IPS-18c (cell line): ENCODE results near the gene CEMIP.

ENCODE experiments used
- H3K4me3 ChIP-seq: 2 replicates; pipeline ENCODE4 v1.7.0; 2013; ENCODE audit warnings: low read depth, mild to moderate bottlenecking, low read length, moderate library complexity; ENCODE audit not compliant: insufficient read depth
- H3K9me3 ChIP-seq: one replicate; pipeline ENCODE4 v1.6.1; 2013; ENCODE audit warnings: mild to moderate bottlenecking, low read length, moderate library complexity; ENCODE audit not compliant: control insufficient read depth, insufficient read depth

Gene CEMIP, protein sequence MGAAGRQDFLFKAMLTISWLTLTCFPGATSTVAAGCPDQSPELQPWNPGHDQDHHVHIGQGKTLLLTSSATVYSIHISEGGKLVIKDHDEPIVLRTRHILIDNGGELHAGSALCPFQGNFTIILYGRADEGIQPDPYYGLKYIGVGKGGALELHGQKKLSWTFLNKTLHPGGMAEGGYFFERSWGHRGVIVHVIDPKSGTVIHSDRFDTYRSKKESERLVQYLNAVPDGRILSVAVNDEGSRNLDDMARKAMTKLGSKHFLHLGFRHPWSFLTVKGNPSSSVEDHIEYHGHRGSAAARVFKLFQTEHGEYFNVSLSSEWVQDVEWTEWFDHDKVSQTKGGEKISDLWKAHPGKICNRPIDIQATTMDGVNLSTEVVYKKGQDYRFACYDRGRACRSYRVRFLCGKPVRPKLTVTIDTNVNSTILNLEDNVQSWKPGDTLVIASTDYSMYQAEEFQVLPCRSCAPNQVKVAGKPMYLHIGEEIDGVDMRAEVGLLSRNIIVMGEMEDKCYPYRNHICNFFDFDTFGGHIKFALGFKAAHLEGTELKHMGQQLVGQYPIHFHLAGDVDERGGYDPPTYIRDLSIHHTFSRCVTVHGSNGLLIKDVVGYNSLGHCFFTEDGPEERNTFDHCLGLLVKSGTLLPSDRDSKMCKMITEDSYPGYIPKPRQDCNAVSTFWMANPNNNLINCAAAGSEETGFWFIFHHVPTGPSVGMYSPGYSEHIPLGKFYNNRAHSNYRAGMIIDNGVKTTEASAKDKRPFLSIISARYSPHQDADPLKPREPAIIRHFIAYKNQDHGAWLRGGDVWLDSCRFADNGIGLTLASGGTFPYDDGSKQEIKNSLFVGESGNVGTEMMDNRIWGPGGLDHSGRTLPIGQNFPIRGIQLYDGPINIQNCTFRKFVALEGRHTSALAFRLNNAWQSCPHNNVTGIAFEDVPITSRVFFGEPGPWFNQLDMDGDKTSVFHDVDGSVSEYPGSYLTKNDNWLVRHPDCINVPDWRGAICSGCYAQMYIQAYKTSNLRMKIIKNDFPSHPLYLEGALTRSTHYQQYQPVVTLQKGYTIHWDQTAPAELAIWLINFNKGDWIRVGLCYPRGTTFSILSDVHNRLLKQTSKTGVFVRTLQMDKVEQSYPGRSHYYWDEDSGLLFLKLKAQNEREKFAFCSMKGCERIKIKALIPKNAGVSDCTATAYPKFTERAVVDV (N-terminal part only)

DNA sequence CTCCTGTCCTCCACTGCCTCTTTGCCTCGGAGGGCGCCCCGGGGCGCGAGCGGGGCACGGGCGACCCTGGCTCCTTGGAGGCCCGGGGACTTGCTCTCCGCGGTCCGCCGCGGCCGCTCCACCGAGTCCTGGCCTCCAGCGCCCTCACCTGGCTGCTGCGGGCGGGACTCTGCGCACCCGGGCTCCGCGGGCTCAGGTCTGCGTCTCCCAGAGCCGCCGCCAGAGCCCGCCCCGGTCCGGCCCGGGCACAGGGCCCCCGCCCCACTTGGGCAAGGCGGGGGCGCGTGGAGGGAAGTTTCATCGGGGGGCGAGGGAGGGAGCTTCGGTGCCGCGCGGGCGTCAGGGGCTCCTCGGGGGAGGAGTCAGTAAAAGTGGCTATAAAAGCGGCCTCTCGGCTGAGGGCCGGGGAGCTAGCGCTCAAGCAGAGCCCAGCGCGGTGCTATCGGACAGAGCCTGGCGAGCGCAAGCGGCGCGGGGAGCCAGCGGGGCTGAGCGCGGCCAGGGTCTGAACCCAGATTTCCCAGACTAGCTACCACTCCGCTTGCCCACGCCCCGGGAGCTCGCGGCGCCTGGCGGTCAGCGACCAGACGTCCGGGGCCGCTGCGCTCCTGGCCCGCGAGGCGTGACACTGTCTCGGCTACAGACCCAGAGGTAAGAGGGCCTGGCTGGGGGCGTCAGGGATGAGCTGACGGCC lies at the start of gene CEMIP:
CEMIP (plus strand) TSS at position 407 of the 694 bp plus-strand sequence. CDS start 94,510 bp downstream, outside the sequence.
- Histone ChIP-seq H3K9me3 (no peaks in the 10 kb centered on the region), H3K4me3 (peak within 1 kb of the TSS; percentile 50)

DNA sequence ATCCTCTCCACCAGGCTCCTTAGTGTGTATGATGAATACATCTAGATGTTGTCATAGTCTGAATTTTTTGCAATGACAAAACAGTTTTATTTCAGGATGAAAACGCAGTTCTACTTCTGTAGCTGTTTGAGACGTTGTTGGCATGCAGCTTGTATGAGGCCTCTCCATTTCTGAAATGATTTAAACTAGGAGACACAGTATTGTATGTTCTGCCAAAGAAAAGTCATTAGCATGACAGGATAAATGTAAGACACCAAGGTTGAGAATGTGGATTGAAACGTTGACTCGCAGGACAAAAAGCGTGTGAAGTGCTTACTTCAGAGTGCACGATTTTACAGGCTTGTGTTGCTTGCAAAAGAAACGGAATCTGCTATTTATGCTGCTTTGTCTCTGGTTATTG lies 48.8 kb upstream of the CEMIP start:
- H3K9me3 ChIP-seq: no peaks in the 10 kb centered on the region
- no peak overlapping the region for H3K4me3 ChIP-seq

DNA sequence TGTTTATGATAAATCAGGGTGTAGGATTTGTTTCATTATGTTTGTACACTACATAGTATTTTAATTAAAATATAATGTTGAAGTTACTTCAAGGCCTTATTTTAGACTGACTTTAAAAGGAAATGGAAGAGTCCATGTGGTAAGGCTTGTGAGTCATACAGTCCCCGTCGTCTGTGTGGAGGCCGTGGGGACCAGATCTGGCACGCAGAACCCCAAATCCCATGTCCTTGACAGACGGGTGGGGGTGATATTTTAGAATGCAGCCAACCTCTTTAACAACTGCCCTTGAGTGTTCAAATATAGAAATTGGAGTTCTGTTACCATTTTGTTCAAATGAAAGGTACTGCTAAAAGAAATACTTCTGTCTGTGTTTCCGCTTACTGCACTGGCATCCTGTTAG lies 48.2 kb upstream of the CEMIP start:
- H3K4me3 ChIP-seq: no peak overlapping the region

DNA sequence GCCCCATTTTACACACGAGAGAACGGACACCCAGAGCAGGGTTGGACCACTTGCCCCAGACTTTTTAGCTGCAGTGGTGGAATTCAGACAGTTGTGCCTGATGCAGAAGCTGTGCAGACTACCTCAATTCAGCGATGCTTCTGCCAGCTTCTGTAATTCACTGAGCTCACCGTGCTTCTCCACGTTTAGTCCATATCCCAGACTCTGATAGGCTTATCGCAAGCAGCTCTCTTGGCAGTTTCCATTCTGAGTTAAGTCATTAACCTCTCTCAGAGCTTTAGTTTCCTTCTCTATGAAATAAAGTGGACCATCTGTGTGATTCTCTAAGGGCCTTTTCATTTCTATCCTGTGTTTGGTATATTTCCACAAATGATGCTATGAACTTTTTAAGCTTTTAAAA lies 47.0 kb upstream of the CEMIP start:
- Histone ChIP-seq H3K9me3 (no peaks in the 10 kb centered on the region), H3K4me3 (no peak overlapping the region)

More for the DNA sequence above, 48.2 kb upstream of the CEMIP start:
- no peaks in the 10 kb centered on the region for H3K9me3 ChIP-seq

DNA sequence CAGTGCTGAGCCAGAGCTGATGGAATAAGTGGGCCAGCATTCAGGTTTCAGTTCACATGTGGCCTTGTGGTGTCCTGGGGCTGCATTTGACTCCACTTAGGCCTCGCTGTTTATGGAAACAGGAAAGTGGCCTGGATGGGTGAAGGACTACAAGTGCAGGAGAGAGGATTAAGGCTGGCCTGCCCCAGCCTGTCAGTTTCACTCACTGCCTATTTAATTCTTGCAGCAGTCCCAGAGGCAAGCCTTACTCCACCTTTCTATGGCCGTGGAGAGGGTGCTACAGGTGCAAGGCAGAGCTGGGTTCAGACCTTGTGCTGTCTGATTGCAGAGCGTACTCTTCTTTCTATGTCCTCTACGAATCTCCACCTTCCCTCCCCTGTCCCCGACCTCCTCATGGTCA lies 46.4 kb upstream of the CEMIP start:
- Histone ChIP-seq H3K4me3 (no peak overlapping the region), H3K9me3 (no peaks in the 10 kb centered on the region)

DNA sequence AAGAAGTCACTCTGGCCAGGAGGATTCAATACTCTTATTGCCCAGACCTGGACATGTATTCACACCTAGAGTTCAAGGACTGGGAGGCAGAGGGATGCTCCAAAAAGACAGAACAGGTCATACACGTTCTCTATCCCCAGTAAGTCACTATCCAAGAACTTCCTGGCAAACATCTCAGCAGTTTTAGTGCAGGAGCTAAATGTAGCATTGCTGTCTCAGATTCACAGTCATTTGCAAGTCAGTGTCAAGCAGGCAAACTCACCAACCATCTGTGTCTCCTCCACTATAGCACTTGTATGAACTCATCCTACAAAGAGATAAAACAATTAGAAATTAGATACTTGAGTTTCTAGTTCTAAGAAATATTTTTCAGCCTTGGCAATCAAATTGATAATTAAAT lies 45.7 kb upstream of the CEMIP start:
- Histone ChIP-seq H3K9me3 (no peaks in the 10 kb centered on the region), H3K4me3 (no peak overlapping the region)

DNA sequence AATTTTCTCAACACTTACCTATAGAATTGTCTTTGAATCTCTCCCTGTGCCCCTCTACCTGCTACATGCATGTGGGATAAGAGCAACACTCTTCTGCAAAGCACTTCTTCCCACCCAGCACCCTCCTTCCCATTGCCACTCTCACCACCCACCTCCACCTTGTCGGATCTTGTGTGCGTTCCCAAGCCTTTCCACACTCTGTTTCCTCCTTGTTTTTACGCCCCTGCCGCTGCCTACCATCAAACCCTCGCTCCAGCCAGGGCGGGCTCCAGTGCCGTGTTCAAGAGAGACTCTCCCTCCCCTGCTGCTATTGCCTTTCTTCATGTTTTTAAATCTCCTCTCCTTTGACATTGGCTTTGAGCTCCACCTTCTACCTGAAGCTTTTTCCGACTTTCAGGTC lies 43.8 kb upstream of the CEMIP start:
- H3K4me3 ChIP-seq: no peak overlapping the region
- no peaks in the 10 kb centered on the region for H3K9me3 ChIP-seq

DNA sequence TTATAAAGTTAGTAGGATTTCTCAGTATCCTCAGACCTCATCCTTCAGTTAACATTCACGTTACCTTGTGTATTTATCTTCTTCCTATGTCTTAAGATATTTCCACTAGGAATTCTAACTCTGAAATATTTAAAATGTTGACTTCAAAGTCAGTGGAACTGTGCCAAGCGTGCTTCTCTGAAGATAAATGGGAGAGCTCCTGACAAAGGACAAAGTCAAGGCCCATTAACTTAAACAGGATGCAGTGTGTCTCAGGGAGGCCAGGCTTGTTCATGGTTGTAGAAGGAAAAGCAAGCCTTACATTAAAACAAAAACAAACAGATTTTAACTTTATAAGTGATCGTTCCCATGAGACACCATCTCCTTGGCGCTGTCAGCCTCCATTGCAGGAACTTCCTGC lies 42.6 kb upstream of the CEMIP start:
- no peaks in the 10 kb centered on the region for H3K9me3 ChIP-seq
- no peak overlapping the region for H3K4me3 ChIP-seq

DNA sequence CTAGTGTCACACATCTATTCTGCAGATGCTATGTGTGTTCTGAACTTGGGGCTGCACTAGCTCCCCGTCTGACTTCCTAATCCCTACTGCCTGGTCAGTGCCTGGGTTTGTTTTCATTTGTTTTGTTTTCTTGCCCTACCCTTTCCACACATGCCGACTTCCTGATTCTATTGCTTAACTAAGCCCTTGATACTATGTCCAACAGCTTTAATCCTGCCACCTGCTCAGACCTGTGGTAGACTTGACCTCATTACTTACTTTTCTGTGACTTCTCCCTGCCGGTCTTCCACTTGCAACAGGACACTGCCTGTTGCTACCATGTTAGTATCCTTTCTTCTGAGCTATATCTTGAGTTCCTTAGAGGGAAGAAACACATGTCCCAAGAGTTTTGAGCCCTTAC lies 39.3 kb upstream of the CEMIP start:
- Histone ChIP-seq H3K4me3 (no peak overlapping the region), H3K9me3 (no peaks in the 10 kb centered on the region)

DNA sequence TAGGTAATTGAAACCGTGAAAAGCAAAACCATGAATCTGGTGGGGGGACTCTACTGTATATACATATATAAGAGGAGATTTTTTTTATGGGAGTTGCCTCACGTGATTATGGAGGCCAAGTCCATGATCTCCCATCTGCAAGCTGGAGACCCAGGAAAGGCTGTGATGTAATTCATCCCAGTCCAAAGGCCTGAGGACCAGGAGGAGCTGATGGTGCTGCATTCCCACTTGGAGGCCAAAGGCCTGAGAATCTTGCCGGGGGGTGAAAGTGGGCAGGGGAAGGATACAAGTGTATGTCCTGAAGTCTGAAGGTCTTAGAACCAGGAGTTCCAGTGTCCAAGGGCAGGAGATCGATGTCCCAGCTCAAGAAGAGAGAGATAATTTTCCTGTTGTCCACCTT lies 37.1 kb upstream of the CEMIP start:
- Histone ChIP-seq H3K9me3 (no peaks in the 10 kb centered on the region), H3K4me3 (no peak overlapping the region)

DNA sequence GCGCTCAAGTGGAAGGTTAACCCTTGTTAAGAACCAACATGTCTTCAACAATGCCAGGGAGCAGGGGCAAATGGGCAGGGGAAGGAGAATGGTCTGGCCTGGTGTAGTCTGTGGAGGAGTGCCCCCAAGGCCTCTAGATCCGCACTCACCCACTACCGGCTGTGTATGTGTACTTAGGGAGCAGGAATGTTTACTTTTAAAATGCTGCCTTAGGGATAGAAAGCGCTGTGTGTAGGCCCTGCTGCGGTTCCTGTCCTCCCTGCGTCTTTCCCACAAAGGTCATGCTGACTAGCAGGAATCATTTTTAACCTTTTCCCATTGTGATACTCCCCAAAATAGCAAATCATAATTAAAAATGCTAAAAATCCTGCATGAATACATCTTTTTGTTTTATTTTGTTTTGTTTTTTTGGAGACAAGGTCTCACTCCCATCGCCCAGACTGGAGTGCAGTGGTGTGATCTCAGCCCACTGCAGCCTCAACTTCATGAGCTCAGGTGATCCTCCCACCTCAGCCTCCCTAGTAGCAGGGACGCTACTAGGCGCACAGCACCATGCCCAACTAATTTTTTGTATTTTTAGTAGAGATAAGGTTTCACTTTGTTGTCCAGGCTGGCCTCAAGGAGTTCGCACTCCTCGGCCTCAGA lies 35.9 kb upstream of the CEMIP start:
- Histone ChIP-seq H3K9me3 (no peaks in the 10 kb centered on the region), H3K4me3 (no peak overlapping the region)

DNA sequence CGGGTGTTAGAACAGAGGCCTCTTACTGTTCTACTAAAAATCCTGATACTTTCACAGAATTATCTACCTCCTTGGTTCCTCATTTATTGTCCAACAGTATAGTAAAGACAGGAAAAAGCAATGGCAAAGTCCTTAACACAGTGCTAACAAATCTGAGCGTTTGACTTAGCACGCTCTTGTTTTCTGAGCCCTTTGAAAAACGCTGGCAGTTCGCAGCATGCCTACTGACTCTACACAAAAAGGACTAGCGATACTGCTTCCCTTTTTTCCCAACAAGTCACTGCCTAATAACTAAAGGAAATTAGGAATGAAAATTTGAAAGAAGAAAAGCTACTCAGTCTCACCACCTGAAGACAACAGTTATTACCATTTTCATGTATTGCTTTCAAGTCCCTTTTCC lies 34.8 kb upstream of the CEMIP start:
- Histone ChIP-seq H3K9me3 (no peaks in the 10 kb centered on the region), H3K4me3 (no peak overlapping the region)

DNA sequence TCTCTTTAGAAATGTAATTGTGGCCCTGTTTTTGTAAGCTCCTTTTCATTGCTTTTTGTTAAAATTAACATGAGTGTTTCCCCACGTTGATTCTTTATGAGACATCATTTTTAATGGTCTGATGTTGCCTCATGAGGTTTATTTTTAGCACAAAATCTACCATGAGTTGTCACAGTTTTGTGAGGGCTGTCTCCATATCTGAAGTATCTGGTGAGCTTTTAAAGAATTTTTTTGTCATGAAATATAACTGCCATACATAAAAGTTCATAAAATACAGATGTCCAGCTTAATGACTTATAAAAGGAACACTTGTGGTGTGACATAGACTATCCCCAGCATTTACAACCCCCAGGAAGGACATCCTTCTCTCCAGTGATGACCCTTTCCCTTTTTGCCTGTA lies 34.3 kb upstream of the CEMIP start:
- H3K4me3 ChIP-seq: no peak overlapping the region
- H3K9me3 ChIP-seq: no peaks in the 10 kb centered on the region

DNA sequence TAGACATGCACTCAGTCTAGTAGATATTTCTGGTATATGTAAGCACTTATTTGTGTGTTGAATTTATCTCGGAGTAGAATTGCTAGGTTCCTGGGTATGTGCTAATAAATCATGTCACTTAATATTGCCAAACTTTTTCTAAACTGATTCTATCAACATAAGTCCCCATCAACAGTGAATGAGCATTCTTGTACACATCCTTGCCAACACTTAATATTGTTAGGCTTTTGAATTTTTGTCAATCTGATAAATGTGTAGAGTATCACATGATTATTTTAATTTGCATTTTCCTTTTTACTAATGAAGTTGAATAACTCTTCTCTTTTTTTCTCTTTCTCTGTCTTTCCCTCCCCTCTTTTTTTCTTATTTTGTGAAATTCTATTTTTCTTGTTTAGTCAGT lies 33.3 kb upstream of the CEMIP start:
- H3K4me3 ChIP-seq: no peak overlapping the region
- no peaks in the 10 kb centered on the region for H3K9me3 ChIP-seq

DNA sequence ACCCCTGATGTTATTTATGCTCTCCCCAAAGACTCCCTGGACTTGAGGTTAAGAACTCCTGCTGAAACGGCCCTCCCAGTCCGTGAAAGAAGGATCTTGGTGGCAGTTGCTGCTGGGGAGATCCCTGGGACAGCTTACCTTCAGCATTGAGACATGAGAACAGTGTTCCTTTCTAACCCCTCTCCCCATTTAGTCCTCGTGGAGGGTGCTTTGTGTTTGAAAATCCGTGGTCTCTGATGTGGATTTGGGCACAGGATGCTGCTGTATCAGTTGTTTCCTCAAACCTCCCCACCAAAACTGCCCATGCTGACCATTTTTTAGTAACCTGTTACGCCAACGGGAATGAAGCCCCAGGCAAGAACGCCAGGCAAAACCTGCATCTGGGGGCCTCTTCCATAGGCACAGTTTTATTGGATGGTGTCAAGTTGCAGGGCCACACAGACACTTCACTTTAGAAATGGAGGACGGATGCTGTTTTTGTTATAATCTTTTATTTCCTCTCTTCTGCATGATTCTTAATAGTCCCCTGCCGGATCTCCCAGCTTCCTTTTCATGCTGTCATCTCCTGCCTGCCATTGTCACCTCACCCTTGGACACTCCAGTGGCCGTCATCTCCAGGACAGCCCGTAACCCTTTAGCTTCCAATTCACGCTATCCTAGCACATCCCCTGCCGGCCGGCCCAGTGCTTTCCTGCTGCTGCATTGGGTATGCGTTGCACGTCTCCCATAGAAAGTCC lies 31.7 kb upstream of the CEMIP start:
- no peaks in the 10 kb centered on the region for H3K9me3 ChIP-seq
- H3K4me3 ChIP-seq: no peak overlapping the region

DNA sequence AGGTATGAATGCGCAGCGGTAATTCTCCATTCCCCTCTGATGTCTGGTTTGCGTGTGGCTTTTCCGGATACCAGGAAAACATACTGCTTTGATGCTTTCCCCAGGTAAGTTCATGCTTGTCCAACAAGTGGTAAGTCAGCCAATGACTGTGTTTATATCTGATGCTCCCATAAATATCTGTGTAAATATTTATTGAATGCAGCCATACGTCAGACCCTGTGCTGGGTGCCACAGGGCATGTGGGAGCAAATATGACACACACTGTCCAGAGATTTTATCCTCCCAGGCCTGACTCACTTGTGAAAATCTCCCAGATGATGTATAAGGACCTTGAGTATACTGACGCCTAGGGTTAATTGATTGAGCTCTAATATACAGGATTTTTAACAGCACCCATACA lies 29.6 kb upstream of the CEMIP start:
- H3K4me3 ChIP-seq: no peak overlapping the region
- H3K9me3 ChIP-seq: no peaks in the 10 kb centered on the region
